ENCODE measurements around the gene MVD.

The MVD gene

GRCh38 chr16:88662222-88662842 lies 559 bp downstream of the MVD start:
- H3K4me3 ChIP-seq (ENCODE audit: low read depth, low read length), result peak overlapping the region; percentile 98
- ChIA-PET CTCF (interaction anchor here (1.2 to 1.4 kb wide), 2 partner anchors 11 to 196 kb away, joined by 3 read pairs; no protein-coding TSS in a partner anchor), POLR2A (interaction anchor here (0.6 to 1.1 kb wide), 5 partner anchors 12 to 195 kb away, joined by 3 read pairs; no protein-coding TSS in a partner anchor)
- no peak for DNase-seq (ENCODE audit: low read depth, low spot score)
- no peak for TF ChIP-seq CTCF (IDR thresholded peaks at IDR 0.05; ENCODE audit: insufficient read depth, low read length, missing control alignments)

- 0 out of 2 replicates have a peak overlapping the region, but pooled peaks have one; percentile 6 for H3K4me3 ChIP-seq (ENCODE audit: low read depth, low read length)
- ChIA-PET POLR2A (no interaction called here), CTCF (no interaction called here)
- DNase-seq (ENCODE audit: low read depth, low spot score), result no peak
- no peak for TF ChIP-seq CTCF (IDR thresholded peaks at IDR 0.05; ENCODE audit: insufficient read depth, low read length, missing control alignments)
Observed at GRCh38 chr16:88661468-88661867, 1.4 kb downstream of the MVD start.

GRCh38 chr16:88659160-88659559 lies 3.7 kb downstream of the MVD start:
- POLR2A ChIA-PET, result no interaction called here
- TF ChIP-seq CTCF (IDR thresholded peaks at IDR 0.05; ENCODE audit: insufficient read depth, low read length, missing control alignments), result no peak
- no peak for DNase-seq (ENCODE audit: low read depth, low spot score)
- no peak overlapping the region for H3K4me3 ChIP-seq (ENCODE audit: low read depth, low read length)
- CTCF ChIA-PET, result no interaction called here

- no peak for DNase-seq (ENCODE audit: low read depth, low spot score)
- ChIA-PET CTCF (no interaction called here), POLR2A (no interaction called here)
- no peak for TF ChIP-seq CTCF (IDR thresholded peaks at IDR 0.05; ENCODE audit: insufficient read depth, low read length, missing control alignments)
- no peak overlapping the region for H3K4me3 ChIP-seq (ENCODE audit: low read depth, low read length)
Observed at GRCh38 chr16:88658714-88659113, 4.2 kb downstream of the MVD start.

- CTCF ChIA-PET, result no interaction called here
- no peak overlapping the region for H3K4me3 ChIP-seq (ENCODE audit: low read depth, low read length)
- POLR2A ChIA-PET, result no interaction called here
- no peak for DNase-seq (ENCODE audit: low read depth, low spot score)
- TF ChIP-seq CTCF (IDR thresholded peaks at IDR 0.05; ENCODE audit: insufficient read depth, low read length, missing control alignments), result no peak
Observed at GRCh38 chr16:88657371-88657770, 5.5 kb downstream of the MVD start.

- POLR2A ChIA-PET, result no interaction called here
- no peak overlapping the region for H3K4me3 ChIP-seq (ENCODE audit: low read depth, low read length)
- DNase-seq (ENCODE audit: low read depth, low spot score), result no peak
- CTCF ChIA-PET, result no interaction called here
- TF ChIP-seq CTCF (IDR thresholded peaks at IDR 0.05; ENCODE audit: insufficient read depth, low read length, missing control alignments), result no peak
Observed at GRCh38 chr16:88656291-88656980, 6.5 kb downstream of the MVD start.
